ENCODE results near the gene CATSPER3.

Gene CATSPER3

GRCh38 chr5:135013445-135013844, 45.7 kb downstream of the CATSPER3 start:
- DNase-seq (ENCODE audit: insufficient read length) (no peak), FAIRE-seq (no peak)
- TF ChIP-seq TAF1 (IDR thresholded peaks at IDR 0.05; ENCODE audit: borderline replicate concordance, low read depth, low read length) (no peak), POLR2A (IDR thresholded peaks at IDR 0.05; ENCODE audit: low read depth, low read length) (no peak), POLR2AphosphoS5 (IDR thresholded peaks at IDR 0.05; ENCODE audit: low read depth, low read length) (no peak)

DNA sequence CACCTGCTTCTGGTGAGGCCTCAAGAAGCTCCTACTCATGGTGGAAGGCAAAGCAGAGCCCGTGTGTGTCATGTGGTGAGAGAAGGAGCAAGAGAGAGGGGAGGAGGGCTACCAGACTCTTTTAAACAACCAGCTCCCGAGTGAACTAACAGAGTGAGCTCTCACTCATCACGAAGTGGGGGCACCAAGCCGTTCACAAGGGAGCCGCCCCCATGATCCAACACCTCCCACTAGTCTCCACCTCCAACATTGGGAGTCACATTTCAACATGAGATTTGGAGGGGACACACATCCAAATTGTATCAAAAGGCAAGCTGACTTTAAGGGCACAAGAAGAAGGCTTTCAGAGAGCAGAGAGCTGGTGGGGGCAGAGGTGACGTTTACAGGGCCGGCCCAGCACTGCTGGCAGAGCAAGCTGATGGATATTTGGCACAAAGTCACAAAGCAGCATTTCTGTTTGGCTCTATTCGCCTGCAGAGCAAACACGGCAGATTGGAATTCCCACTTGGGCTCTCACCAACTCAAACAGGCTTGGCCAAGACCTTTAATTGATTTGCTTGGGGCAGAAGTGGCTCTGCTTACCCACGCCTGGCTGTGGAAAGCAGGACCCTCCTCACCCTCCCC, 46.4 kb downstream of the CATSPER3 start:
- FAIRE-seq (no peak), DNase-seq (ENCODE audit: insufficient read length) (no peak)
- TF ChIP-seq TAF1 (IDR thresholded peaks at IDR 0.05; ENCODE audit: borderline replicate concordance, low read depth, low read length), result no peak
- TF ChIP-seq POLR2AphosphoS5 (IDR thresholded peaks at IDR 0.05; ENCODE audit: low read depth, low read length), result no peak
- no peak for TF ChIP-seq POLR2A (IDR thresholded peaks at IDR 0.05; ENCODE audit: low read depth, low read length)

DNA sequence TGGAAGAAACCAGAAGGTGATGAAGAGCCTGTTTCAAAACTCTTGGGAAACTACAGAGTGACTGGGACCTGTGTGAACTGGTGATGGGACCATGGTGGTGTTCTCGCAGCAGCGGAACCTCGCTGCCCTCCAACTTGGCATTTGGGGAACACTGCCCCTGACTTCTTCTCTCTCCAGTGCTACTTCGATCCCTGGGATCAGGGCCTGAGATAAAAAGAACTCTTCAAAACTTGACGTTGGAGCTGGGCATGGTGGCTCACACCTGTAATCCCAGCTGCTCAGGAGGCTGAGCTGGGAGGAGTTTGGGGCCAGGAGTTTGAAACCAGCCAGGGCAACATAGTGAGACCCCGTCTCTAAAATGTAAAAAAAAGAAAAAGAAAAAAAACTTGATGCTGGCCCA, 48.2 kb downstream of the CATSPER3 start:
- FAIRE-seq, result no peak
- DNase-seq (ENCODE audit: insufficient read length), result no peak
- TF ChIP-seq TAF1 (IDR thresholded peaks at IDR 0.05; ENCODE audit: borderline replicate concordance, low read depth, low read length), result no peak
- TF ChIP-seq POLR2A (IDR thresholded peaks at IDR 0.05; ENCODE audit: low read depth, low read length), result no peak
- no peak for TF ChIP-seq POLR2AphosphoS5 (IDR thresholded peaks at IDR 0.05; ENCODE audit: low read depth, low read length)

DNA sequence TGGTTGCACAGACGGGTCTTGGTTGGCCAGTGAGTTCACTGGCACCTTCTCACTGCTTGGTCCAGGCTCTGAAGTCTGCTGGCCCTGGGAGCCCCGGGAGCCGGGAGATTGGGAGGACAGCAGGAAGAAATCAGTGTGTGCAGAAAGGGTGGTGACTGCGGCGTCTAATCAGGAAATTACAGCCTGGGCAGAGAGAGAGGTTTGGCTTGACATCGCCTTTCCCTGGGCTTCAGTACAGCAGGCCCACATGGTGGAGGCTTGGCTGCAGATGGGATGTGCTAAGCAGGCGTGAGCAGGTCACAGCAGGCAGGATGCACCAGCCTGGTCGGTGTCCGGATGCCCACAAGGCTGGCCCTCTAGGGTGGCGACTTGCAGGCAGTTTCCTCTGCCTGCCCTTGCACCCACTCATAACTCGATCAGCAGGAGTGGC, 49.2 kb downstream of the CATSPER3 start:
- TF ChIP-seq POLR2AphosphoS5 (IDR thresholded peaks at IDR 0.05; ENCODE audit: low read depth, low read length), result no peak
- no peak for TF ChIP-seq POLR2A (IDR thresholded peaks at IDR 0.05; ENCODE audit: low read depth, low read length)
- TF ChIP-seq TAF1 (IDR thresholded peaks at IDR 0.05; ENCODE audit: borderline replicate concordance, low read depth, low read length), result no peak
- FAIRE-seq, result no peak
- no peak for DNase-seq (ENCODE audit: insufficient read length)

GRCh38 chr5:135018457-135018856, 50.8 kb downstream of the CATSPER3 start:
- DNase-seq (ENCODE audit: insufficient read length), result no peak
- no peak for FAIRE-seq
- TF ChIP-seq POLR2AphosphoS5 (IDR thresholded peaks at IDR 0.05; ENCODE audit: low read depth, low read length), result no peak
- no peak for TF ChIP-seq POLR2A (IDR thresholded peaks at IDR 0.05; ENCODE audit: low read depth, low read length)
- TF ChIP-seq TAF1 (IDR thresholded peaks at IDR 0.05; ENCODE audit: borderline replicate concordance, low read depth, low read length), result no peak

GRCh38 chr5:135019314-135019713, 51.6 kb downstream of the CATSPER3 start:
- DNase-seq (ENCODE audit: insufficient read length) (no peak), FAIRE-seq (no peak)
- TF ChIP-seq POLR2AphosphoS5 (IDR thresholded peaks at IDR 0.05; ENCODE audit: low read depth, low read length) (no peak), POLR2A (IDR thresholded peaks at IDR 0.05; ENCODE audit: low read depth, low read length) (no peak), TAF1 (IDR thresholded peaks at IDR 0.05; ENCODE audit: borderline replicate concordance, low read depth, low read length) (no peak)

DNA sequence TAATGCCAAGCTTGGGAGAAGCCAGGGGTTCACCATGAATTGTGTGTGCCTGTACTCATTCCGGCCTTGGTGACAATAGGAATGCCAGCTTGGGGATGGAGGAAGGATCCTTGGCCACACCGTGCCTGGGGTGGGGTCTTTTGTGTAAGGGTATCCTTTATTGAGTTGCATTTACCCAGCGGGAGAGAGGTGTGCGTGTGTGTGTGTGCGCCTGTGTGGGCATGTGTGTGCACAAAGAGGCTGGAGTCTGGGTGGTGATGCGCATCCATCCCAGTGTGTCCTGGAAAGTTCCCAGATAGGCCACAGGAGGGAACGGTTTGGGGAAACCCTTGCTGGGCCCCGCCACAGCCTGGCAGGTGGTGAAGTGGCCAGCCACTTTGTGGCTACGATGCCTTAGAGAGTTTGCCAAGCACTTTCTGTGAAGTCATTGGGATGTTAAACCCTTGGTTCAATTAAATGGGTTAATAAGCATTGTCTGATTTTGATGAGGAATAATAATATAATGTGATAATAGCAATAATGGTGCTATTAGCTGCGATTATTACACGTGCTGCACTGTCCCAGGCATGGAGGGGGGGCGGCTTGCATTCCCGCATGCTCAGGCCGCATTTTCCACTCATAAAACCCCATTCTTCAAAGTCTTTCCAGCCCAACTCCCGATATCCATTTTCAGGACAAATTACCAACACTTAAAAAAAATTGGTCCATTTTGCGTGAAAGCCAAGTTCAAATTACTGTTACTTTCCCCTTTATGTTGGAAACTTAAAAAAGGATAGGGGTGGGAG, 52.6 kb downstream of the CATSPER3 start:
- TF ChIP-seq POLR2A (IDR thresholded peaks at IDR 0.05; ENCODE audit: low read depth, low read length), result no peak
- no peak for TF ChIP-seq POLR2AphosphoS5 (IDR thresholded peaks at IDR 0.05; ENCODE audit: low read depth, low read length)
- TF ChIP-seq TAF1 (IDR thresholded peaks at IDR 0.05; ENCODE audit: borderline replicate concordance, low read depth, low read length), result no peak
- FAIRE-seq (no peak), DNase-seq (ENCODE audit: insufficient read length) (no peak)

GRCh38 chr5:135024956-135025729, 57.4 kb downstream of the CATSPER3 start:
- DNase-seq (ENCODE audit: insufficient read length), result no peak
- no peak for TF ChIP-seq POLR2A (IDR thresholded peaks at IDR 0.05; ENCODE audit: low read depth, low read length)
- TF ChIP-seq POLR2AphosphoS5 (IDR thresholded peaks at IDR 0.05; ENCODE audit: low read depth, low read length), result no peak
- no peak for TF ChIP-seq TAF1 (IDR thresholded peaks at IDR 0.05; ENCODE audit: borderline replicate concordance, low read depth, low read length)
- no peak for FAIRE-seq

GRCh38 chr5:135025730-135026644, 58.3 kb downstream of the CATSPER3 start:
- DNase-seq (ENCODE audit: insufficient read length) (no peak), FAIRE-seq (no peak)
- TF ChIP-seq TAF1 (IDR thresholded peaks at IDR 0.05; ENCODE audit: borderline replicate concordance, low read depth, low read length) (no peak), POLR2A (IDR thresholded peaks at IDR 0.05; ENCODE audit: low read depth, low read length) (no peak), POLR2AphosphoS5 (IDR thresholded peaks at IDR 0.05; ENCODE audit: low read depth, low read length) (no peak)

GRCh38 chr5:135026645-135027265, 59.0 kb downstream of the CATSPER3 start:
- FAIRE-seq (no peak), DNase-seq (ENCODE audit: insufficient read length) (no peak)
- TF ChIP-seq TAF1 (IDR thresholded peaks at IDR 0.05; ENCODE audit: borderline replicate concordance, low read depth, low read length) (no peak), POLR2AphosphoS5 (IDR thresholded peaks at IDR 0.05; ENCODE audit: low read depth, low read length) (no peak), POLR2A (IDR thresholded peaks at IDR 0.05; ENCODE audit: low read depth, low read length) (no peak)

All from GM12892 (cell line).